Stomach (tissue), 9 donors: ENCODE results near the gene IPPK. TPM values are rescaled to one million over a fixed set of nuclear protein-coding genes. Genes with fewer than 3 reads are reported as not detected.
A peak's percentile ranks its signal among the peaks of the same experiment; 100 is the strongest.

Source experiments
- DNase-seq, 2 donors: peaks; one replicate each; pipeline versions ENCODE4 v3.0.0 to v3.0.0-alpha.2; 2013 to 2019
- H3K27ac ChIP-seq, 5 donors: fragments of 200-600 bp in 4 of 5; sonication (generic) in 4 of 5; one replicate each; pipeline ENCODE4 v1.5.1; 2013 to 2019; ENCODE audit warnings: mild to moderate bottlenecking in 1 of 5, moderate library complexity in 1 of 5
- H3K27me3 ChIP-seq, 3 donors: fragments of 200-600 bp; sonication (generic); one replicate each; pipeline ENCODE4 v1.5.1; 2017 to 2019; ENCODE audit warnings: mixed run types in 1 of 3
- H3K36me3 ChIP-seq, 4 donors: fragments of 200-600 bp; sonication (generic); 1 replicate in 3 of 4; 2 replicates in 1 of 4; pipeline ENCODE4 v1.5.1; 2016 to 2019
- H3K4me1 ChIP-seq, 4 donors: fragments of 200-600 bp; sonication (generic); one replicate each; pipeline ENCODE4 v1.5.1; 2016 to 2019
- H3K4me3 ChIP-seq, 4 donors: fragments of 200-600 bp; sonication (generic) in 3 of 4; one replicate each; pipeline ENCODE4 v1.5.1; 2016 to 2019; ENCODE audit warnings: mild to moderate bottlenecking in 1 of 4
- H3K9me3 ChIP-seq, 4 donors: fragments of 200-600 bp; sonication (generic); one replicate each; pipeline ENCODE4 v1.5.1; 2016 to 2019
- EP300 ChIP-seq: sonication (generic); formaldehyde crosslinking; IDR thresholded peaks from one replicate; pipeline ENCODE4 v1.6.1; 2017; ENCODE audit warnings: antibody characterized with exemption
- POLR2A ChIP-seq, 4 donors: fragments of 450-650 bp; IDR thresholded peaks; one replicate each; pipeline ENCODE4 v1.6.1; 2016; ENCODE audit warnings: antibody characterized with exemption in 4 of 4, control low read depth in 2 of 4, mild to moderate bottlenecking in 1 of 4, moderate library complexity in 1 of 4
- POLR2AphosphoS5 ChIP-seq, 3 donors: sonication (generic); formaldehyde crosslinking; IDR thresholded peaks; one replicate each; pipeline ENCODE4 v1.6.1; 2016; ENCODE audit warnings: antibody characterized with exemption in 3 of 3
- WGBS, 5 donors: extraction: QIAGEN DNeasy Blood & Tissue Kit in 3 of 5; methylation state at CpG; one replicate each; pipeline versions ENCODE4 v1.1.5 to v1.1.7; 2013 to 2018; 5-methylcytosine and 5-hydroxymethylcytosine counted together
- intact Hi-C: fragments of 100-400 bp; cut with DNase I; formaldehyde crosslinking; loops from one replicate; pipeline ENCODE4 v1.15.1; 2023; ENCODE audit warnings: low total_unique reads
- polyA plus RNA-seq, 3 donors: library from polyadenylated mRNA; stranded (reverse); fragments of 200-250 nt; gene quantifications; one replicate each; pipeline ENCODE4 v1.2.3, GENCODE V29; 2013
- total RNA-seq, 5 donors: library from RNA; depleted of rRNA; stranded (reverse); fragments of >200 nt; gene quantifications; one replicate each; pipeline versions ENCODE4 v1.1.0 to v1.2.3, GENCODE V29; 2014 to 2016
- TF ChIP-seq, protein P1 (sequence below), 7 experiments: fragments of 450-650 bp in 4 of 7; fragments of 200-600 bp in 3 of 7; sonication (generic) in 3 of 7; IDR thresholded peaks; one replicate each; pipeline ENCODE4 v1.5.1; 2016 to 2019; ENCODE audit warnings: antibody characterized with exemption in 7 of 7, control low read depth in 2 of 7, mild to moderate bottlenecking in 1 of 7
- donor health status: healthy with polysubstance abuse.
- donor health status: Bipolar disorder and iron deficiency.
- donor health status: healthy.

Gene IPPK
- total and polyA plus RNA-seq, 8 donors, result 1.4 to 17.1 (median 10.9) TPM

DNA sequence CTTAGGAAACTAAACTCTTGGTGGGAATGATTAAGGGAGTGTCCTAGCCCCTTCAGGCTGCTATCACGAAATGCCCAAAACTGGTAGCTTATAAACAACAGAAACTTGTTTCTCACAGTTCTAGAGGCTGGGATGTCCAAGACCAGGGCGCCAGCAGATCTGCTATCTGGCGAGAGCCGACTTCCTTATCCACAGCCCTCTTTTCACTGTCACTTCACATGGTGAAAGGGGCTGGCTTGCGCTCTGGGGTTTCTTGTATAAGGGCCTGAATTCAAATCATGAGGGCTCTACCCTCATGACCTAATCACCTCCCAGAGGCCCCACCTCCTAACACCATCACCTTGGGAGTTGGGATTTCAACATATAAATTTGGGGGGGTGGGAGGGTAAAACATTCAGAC, 49.1 kb downstream of the IPPK start:
- peak overlapping the region in 1 of 5 donors; percentile 15 for H3K27ac ChIP-seq
- H3K4me3 ChIP-seq, result no peak overlapping the region
- H3K27me3 ChIP-seq, result no peaks in the 10 kb centered on the region
- 93 to 98% (median 96%) methylated on average over 5 of the region's 5 CpGs for WGBS, 5 donors
- TF ChIP-seq, protein P1, sequence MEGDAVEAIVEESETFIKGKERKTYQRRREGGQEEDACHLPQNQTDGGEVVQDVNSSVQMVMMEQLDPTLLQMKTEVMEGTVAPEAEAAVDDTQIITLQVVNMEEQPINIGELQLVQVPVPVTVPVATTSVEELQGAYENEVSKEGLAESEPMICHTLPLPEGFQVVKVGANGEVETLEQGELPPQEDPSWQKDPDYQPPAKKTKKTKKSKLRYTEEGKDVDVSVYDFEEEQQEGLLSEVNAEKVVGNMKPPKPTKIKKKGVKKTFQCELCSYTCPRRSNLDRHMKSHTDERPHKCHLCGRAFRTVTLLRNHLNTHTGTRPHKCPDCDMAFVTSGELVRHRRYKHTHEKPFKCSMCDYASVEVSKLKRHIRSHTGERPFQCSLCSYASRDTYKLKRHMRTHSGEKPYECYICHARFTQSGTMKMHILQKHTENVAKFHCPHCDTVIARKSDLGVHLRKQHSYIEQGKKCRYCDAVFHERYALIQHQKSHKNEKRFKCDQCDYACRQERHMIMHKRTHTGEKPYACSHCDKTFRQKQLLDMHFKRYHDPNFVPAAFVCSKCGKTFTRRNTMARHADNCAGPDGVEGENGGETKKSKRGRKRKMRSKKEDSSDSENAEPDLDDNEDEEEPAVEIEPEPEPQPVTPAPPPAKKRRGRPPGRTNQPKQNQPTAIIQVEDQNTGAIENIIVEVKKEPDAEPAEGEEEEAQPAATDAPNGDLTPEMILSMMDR (IDR thresholded peaks at IDR 0.05), result no peak
- TF ChIP-seq POLR2AphosphoS5 (IDR thresholded peaks at IDR 0.05) (no peak), EP300 (no peak), POLR2A (IDR thresholded peaks at IDR 0.05) (no peak)
- intact Hi-C loops, result no loop called here
- H3K9me3 ChIP-seq, result no peaks in the 10 kb centered on the region
- DNase-seq, result no peak
- peaks cover 4 to 70% (median 52%) of the 10 kb centered on the region in 4 donors for H3K36me3 ChIP-seq
- peaks cover 6 to 38% (median 24%) of the 10 kb centered on the region in 4 donors for H3K4me1 ChIP-seq

DNA sequence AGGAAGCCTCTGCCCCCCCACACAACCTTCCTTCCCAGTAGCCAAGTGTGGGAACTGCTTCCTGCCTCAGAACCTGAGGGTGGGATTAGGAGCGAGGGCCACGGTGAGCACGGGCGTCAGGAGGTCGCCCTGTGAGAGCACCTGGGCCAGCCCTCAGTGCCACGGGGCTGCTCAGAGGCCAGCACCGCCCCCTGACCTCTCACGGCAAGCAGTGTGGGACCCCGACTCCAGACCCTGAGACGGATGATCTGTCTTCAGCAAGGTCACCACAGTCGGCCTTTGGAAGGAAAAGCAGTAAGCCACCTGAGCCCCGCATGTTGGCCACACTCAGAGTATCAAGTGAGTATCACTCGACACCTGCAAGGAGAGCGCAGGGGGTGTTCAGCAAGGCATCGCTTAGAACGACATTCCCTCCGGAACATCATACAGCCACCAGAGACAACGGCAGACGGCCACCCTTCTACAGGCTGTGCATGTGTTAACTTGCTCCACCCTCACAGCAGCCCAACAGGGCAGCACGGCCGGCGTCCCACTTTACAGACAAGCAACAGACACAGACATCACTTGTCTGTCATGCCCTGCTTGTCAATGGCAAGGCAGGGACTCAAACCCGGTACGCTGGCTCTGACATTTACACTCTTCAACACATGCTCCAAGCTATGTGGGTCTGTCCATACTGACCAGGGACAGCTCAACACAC, 50.2 kb downstream of the IPPK start:
- WGBS, 5 donors, result 90 to 93% (median 93%) methylated on average over 15 to 24 of the region's 24 CpGs
- peak overlapping the region in 2 of 5 donors; percentile 74 to 79 for H3K27ac ChIP-seq
- TF ChIP-seq POLR2AphosphoS5 (IDR thresholded peaks at IDR 0.05), result no peak
- no peak for TF ChIP-seq POLR2A (IDR thresholded peaks at IDR 0.05)
- TF ChIP-seq, protein P1 (IDR thresholded peaks at IDR 0.05), result no peak
- TF ChIP-seq EP300, result no peak
- intact Hi-C loops, result no loop called here
- DNase-seq, result peak in 1 of 2 donors; percentile 22
- H3K27me3 ChIP-seq, result no peaks in the 10 kb centered on the region
- no peaks in the 10 kb centered on the region for H3K9me3 ChIP-seq
- H3K4me3 ChIP-seq, result no peak overlapping the region
- peaks cover 6 to 49% (median 31%) of the 10 kb centered on the region in 4 donors for H3K4me1 ChIP-seq
- H3K36me3 ChIP-seq, result peaks cover 4 to 72% (median 57%) of the 10 kb centered on the region in 4 donors

DNA sequence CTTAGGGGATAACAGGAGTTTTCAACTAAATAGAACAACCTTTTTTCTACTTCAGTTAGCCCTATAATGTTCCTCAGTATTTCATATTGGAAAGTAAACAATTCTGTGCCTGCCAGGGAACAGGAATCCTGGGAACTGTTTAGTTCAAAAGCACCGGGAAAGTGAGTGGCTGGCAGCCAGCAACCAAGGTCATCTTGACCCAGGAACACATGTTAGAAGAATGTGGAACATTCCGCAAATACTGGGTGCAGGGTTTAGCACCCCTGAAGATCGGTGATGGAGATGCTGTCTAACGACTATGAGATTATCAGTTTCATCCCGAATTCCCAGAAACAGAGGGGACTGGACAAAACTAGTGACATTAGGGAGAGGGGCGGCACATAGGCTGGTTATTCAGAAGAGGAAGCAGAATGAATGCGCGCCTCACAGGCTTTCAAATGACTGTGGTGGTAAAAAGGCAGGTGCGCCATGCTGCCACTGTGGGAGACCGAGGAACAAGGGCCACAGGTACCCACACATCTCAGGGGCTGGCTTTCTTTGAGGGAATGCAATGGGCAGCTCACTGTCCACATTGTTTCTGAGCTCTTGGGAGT, 51.2 kb downstream of the IPPK start:
- DNase-seq, result peak; percentile 61 to 72
- peak overlapping the region in 4 of 5 donors; percentile 23 to 79 (median 74) for H3K27ac ChIP-seq
- H3K36me3 ChIP-seq, result peaks cover 4 to 73% (median 55%) of the 10 kb centered on the region in 4 donors
- TF ChIP-seq POLR2AphosphoS5 (IDR thresholded peaks at IDR 0.05), result no peak
- TF ChIP-seq POLR2A (IDR thresholded peaks at IDR 0.05), result no peak
- intact Hi-C loops, result no loop called here
- H3K4me1 ChIP-seq, result peaks cover 6 to 49% (median 32%) of the 10 kb centered on the region in 4 donors
- H3K27me3 ChIP-seq, result no peaks in the 10 kb centered on the region
- no peaks in the 10 kb centered on the region for H3K9me3 ChIP-seq
- 60 to 77% (median 68%) methylated on average over 10 of the region's 10 CpGs for WGBS, 5 donors
- no peak overlapping the region for H3K4me3 ChIP-seq

DNA sequence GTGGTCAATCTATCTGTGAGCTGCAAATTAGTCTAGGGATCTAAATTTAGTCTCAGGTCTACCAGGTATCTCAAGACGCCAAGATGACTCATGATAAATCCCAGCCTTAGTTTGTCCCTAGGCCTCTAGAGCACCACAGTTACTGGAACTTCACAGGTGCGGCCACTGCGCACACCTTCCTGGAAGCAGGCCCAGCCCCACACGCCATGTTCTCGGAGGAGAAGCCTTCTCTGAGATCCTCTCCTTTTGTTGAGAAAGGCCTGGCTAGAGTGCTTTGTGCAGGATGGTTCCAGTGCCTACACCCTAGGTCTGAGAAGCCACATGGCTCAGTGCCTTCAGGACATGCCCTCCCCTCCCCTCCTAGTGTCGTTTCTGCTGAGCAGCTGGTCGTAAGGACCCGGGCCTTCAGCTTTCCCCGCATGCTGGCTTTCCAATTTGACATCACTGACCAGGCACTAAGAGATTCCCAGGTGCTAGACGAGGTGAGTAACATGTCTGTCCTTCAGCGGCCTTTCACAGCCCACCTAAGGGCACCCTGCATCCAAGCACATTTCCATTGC, 51.9 kb downstream of the IPPK start:
- no peak overlapping the region for H3K4me3 ChIP-seq

More for the DNA sequence above, 51.9 kb downstream of the IPPK start:
- TF ChIP-seq POLR2AphosphoS5 (IDR thresholded peaks at IDR 0.05) (no peak), POLR2A (IDR thresholded peaks at IDR 0.05) (no peak), EP300 (no peak)
- TF ChIP-seq, protein P1 (IDR thresholded peaks at IDR 0.05), result no peak
- intact Hi-C loops, result no loop called here
- 76 to 89% (median 86%) methylated on average over 11 of the region's 11 CpGs for WGBS, 5 donors
- peak overlapping the region in 4 of 5 donors; percentile 25 to 79 (median 74) for H3K27ac ChIP-seq
- H3K36me3 ChIP-seq, result peaks cover 4 to 77% (median 58%) of the 10 kb centered on the region in 4 donors
- peak in 1 of 2 donors; percentile 18 for DNase-seq
- no peaks in the 10 kb centered on the region for H3K9me3 ChIP-seq
- no peaks in the 10 kb centered on the region for H3K27me3 ChIP-seq
- peaks cover 6 to 49% (median 32%) of the 10 kb centered on the region in 4 donors for H3K4me1 ChIP-seq
